HG03097 (cell line): ENCODE results near the gene ATP2B2.

Experiments
- ATAC-seq: cut with Tn5 transposase; IDR thresholded peaks from one replicate; pipeline ENCODE4 v1.9.1; 2021; ENCODE audit not compliant: unreplicated experiment, low FRiP score

ATP2B2 gene

DNA sequence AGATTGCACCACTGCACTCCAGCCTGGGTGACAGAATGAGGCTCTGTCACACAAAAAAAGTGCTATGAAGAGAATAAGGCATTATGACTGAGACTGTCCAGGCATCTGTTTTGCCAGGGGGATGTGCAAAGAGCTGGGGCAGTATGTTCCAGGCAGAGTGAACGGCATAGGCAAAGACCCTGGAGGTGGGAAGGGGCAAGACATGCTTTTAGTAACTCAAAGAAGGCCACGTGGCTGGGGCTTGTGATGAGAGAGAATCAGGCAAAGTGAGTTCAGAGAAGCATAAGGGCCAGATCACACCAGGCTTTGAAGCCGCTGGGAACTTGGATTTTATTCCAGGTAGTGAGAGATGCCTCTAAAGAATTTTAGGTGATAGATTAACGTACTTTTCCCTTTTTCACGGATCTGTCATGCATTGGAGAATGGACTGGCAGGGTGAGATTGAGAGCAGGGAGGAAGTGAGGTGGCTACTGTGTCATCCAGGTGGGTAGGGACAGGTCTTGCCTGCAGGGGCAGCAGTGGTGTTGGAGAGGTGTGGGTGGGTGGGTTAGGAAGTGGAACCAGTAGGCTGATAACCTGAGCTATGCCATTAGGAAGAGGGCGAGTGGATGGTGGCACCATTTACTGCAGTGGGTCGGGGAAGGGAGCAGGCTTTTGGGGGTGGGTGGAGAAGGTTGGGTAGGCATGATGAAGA lies 31.7 kb downstream of the ATP2B2 start:
- no peak for ATAC-seq

GRCh38 chr3:10472877-10473440 lies 32.4 kb downstream of the ATP2B2 start:
- ATAC-seq = no peak

DNA sequence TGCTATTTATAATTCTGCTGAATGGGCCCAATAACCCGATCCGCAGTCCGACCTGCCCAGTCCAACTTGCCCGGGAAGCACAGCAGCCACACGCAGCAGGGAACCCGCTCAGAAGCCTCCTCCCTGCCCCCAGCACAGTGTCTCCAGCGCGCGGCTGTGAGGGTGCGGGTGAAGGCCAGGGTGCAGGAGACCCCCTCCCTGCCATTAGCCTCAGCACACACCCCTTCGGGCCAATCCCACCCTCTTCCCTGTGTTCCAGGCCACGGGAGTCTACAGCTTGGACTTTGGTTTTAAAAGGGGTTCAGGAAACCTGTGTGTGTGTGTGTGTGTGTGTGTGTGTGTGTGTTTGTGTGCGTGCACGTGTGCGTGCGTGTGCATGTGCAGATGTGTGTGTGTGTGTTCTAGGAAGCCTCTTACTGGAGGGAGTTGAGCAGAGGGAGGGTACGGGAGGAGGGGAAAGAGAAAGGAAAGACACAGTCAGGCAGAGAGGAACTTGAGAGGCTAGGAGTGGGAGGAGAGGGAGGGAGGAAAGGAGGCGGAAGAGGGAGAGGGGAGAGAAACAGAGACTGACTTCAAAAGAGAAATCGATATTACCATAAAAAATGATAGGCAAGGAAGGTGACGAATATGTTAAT lies 34.2 kb downstream of the ATP2B2 start:
- no peak for ATAC-seq

- ATAC-seq = no peak
Observed at GRCh38 chr3:10470120-10471053, 35.0 kb downstream of the ATP2B2 start.

GRCh38 chr3:10469441-10470119 lies 35.8 kb downstream of the ATP2B2 start:
- no peak for ATAC-seq

DNA sequence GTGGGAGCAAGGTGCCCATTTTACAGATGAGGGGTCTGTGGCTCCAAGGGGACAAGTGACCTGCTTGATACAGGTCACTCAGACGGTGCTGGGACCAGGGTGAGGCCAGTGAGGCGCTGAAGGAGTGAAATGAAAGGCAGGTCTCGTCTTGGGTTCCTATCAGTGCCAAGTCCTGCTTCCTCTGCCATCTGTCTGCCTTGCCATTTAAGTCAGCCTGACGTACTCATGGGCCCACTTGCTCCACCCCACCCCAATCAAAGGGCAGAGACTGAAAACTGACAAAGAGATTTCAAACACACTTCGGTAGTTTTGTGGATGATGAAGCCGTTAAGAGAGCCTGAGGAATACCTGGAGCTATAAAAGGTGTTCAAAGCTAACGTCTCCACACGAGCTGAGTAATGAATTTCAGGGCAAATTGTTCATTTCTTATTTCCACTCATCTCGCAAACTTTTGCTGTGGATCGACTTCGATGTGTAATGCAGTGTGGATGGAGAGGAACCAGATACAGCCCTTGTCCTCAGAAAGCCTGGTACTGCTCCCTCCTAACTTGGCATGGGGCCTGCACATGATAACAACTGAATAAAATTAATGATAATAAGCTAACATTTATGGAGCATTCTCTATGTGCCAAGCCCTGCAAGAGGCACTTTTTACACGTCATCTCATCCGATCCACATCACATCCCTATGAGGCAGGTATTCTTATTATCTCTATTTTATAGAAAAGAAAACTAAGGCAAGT lies 36.6 kb downstream of the ATP2B2 start:
- ATAC-seq = no peak

DNA sequence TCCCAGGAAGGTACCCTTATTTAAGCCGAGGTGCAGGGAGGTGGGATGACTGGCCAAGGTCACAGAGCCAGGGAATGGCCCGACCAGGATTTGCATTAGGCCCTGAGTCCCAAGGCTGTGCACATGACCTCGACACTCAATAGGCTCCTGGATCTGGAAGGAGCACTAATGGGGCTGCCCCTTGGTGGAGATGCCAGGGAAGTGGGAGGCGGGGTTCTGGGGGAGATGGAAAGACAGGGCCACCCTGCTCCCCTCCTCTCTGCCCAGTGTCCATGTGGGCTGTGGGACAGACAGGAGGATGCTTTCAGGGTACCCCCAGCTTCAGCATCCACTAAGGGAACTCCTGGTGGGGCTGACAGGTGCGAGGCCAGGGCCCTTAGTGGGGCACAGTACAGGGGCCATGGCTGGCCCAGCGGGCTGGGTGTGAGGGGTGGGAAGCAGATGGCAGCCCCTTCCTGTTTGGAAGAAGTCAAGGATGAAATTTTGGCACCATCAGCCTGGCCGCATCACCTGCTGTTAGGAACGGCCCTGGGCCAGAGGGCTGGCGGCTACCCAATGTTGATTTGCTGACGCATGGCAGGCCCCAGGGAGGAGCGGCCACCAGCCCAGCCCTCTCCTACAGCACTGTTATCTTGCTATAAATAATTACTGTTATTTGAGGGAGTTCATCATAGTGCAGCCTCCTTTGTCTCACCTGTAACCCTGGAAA lies 37.3 kb downstream of the ATP2B2 start:
- no peak for ATAC-seq

DNA sequence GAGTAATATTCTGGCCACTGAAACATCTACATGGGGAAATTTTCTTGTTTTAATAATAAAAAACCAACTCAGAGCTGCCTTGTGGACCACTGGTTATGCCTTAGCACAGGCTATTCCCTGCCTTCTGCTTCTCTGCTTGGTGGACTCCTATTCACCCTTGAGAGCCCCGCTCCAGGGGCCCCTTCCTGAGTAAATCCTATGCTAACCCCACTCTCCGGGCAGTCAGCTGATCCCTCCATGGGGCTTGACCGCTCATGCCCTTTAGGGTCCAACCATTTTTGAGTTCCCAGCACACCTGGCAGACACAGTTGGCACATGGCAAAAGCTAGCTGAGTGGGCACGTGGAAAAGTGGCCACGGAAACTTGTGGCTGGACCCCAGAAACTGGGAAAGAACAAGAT lies 38.2 kb downstream of the ATP2B2 start:
- no peak for ATAC-seq

- ATAC-seq = no peak
Observed at GRCh38 chr3:10466186-10466585, 39.2 kb downstream of the ATP2B2 start.

GRCh38 chr3:10465161-10465560 lies 40.2 kb downstream of the ATP2B2 start:
- ATAC-seq = no peak

DNA sequence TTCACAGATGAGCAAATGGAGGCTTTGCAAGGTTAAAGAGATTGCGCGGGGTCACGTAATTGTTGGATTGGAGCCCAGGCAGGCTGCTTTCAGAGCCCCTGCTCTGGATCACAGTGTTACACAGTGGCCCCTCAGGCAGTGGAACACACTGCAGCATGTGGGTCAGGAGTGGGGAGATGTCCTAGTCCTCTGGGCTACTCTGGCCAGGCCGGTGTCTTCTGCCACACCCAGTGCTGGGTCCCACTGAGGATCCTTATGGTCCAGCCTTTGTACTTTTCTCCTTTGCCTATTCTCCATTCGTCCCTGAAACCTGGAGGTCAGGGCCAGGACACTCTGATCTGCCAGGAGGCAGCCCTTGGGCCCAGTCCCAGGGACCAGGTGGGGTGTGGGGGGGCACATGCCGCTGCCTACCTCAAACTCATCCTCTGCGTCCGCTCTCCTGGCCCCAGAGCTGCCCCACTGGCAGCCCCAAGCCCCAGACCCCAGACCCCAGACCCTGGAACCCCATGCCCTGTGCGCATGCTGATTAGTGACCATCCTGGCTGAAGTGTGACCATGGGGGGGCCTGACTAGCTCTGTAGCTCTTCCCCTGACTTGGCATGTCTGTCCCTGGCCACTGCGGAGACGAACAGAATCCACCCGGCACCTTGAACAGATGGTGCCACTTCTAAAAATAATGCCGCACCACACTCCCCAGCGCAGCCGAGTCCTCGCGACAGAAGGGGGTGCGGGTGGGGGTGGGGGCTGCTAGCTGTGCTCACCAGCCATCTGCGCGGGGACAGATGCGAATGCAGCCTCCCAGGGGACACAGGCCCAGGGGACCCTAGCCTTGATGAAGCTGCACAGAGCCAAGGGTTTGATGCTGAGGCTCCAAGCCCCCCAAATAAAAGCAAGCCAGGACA lies 41.6 kb downstream of the ATP2B2 start:
- ATAC-seq = no peak

GRCh38 chr3:10462641-10463532 lies 42.5 kb downstream of the ATP2B2 start:
- ATAC-seq = no peak

- no peak for ATAC-seq
Observed at GRCh38 chr3:10460951-10461545, 44.3 kb downstream of the ATP2B2 start.

DNA sequence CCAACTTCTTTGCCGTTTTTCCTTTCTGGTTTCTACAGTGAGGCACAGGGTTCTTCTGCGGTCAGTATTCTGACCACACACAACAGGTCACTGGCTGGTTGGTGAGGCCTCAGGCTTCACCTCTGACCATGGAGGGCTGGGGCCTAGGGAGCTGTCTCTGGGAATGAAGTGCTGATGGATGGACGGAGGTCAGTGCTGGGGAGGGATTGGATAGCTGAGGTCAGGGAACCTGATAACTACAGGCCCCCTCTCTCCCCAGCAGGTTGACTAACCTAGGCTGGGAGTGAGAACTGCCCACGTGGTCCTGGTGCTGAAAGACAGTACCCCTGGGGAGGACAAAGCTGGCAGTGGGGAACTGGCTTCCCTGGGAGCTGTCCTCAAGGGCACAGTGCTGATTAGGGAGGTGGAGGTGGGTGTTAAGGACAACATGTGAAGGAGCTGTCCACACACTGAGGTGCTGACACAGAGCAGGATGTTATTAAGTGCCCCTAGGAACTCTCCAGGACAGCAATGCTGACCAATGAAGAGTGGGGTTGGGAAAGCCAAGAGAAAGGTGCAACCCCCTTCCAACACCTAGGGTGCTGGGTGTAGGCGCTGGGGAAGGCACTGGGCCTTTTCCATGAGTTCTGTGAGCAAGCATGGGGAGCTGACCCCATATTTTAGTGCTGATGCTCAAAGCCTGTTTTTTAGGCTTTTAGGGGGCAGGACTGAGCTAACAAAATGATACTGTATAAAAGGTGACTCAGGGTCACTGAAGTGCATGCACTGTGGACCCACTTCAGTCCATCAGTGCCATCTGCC lies 45.2 kb downstream of the ATP2B2 start:
- ATAC-seq = no peak

GRCh38 chr3:10457560-10457959 lies 47.8 kb downstream of the ATP2B2 start:
- no peak for ATAC-seq

- ATAC-seq = no peak
Observed at GRCh38 chr3:10456981-10457380, 48.4 kb downstream of the ATP2B2 start.
